ENCODE data around the gene TMPRSS11B.
"Not testable (repeated sequence)": the region's sequence is repeated elsewhere in the genome, so short reads cannot be mapped to it uniquely, and the experiment has no call there.

Gene TMPRSS11B, protein sequence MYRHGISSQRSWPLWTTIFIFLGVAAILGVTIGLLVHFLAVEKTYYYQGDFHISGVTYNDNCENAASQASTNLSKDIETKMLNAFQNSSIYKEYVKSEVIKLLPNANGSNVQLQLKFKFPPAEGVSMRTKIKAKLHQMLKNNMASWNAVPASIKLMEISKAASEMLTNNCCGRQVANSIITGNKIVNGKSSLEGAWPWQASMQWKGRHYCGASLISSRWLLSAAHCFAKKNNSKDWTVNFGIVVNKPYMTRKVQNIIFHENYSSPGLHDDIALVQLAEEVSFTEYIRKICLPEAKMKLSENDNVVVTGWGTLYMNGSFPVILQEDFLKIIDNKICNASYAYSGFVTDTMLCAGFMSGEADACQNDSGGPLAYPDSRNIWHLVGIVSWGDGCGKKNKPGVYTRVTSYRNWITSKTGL

DNA sequence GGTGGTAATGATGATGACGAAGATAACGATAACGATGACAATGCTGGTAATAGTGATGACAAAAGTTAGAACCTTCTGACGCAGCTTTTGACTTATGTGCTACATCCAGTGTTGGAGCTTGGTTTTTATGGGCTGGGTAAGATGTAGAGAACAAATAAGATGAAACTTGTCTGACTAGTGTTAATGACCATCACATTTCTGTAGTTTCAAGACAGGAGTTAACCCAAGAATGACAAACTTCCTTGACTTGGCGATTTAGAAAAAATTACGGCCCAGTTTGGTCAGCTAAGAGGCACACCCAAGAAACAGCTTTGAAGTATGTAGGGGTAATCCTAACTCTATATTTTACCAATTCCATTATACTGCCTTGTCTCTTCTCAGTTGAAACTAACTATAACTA, at the start of gene TMPRSS11B:
Gene TMPRSS11B (minus strand): TSS at position 101 of the 400 bp plus-strand sequence. CDS start 136 bp downstream, outside the sequence.
- DNase-seq (ENCODE audit: low read depth in 2 of 2) = no peak

GRCh38 chr4:68291256-68291655, 45.8 kb upstream of the TMPRSS11B start:
- DNase-seq (ENCODE audit: low read depth in 2 of 2) = no peak

DNA sequence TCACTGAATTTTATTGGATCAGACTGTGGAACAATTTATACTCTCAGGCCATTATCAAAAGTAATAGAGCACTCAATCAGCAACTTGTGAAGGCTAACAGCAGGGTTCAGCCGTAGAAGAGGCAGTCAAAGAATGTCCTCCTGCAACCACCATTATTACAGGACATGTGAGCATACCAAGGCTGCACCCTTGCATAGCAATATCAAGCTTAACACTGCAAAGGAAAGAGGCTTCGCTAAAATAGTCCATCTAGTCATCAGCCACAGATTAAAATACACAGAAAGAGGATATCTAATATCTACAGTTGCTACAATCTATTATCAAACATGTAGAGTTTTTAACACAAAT, 42.9 kb upstream of the TMPRSS11B start:
- DNase-seq (ENCODE audit: low read depth in 2 of 2) = no peak

DNA sequence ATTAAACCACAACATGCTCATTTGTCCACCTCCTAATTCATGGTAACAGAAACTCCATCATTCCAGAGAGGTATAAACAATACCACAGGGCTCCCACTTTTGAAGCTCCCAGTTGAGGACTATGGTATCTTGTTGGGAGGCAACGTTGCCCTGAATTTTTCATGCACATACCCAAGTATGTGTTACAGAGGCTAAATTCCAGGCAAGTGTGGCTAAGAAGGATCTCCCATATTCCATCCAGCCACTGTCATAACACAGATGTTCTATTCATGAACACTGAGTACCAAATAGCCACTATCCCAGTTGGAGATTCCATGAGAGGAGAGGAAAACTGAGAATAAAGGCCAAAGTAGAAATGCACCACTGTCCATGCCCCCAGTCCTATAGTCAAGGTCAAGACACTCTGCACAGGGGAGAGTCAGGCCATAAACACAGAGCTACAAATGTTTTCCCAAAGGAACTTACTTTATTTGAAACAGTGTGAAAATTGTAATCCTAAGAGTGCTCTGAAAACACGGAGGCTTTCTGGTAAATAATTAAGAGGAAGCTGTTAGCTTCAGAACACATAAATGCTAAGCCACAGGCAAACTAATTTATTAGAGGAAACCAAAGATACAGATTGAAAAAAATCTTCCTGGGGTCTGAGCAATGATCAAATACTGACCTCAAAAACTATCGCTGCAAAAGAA, 42.4 kb upstream of the TMPRSS11B start:
- DNase-seq (ENCODE audit: low read depth in 2 of 2) = no peak

- no peak for DNase-seq (ENCODE audit: low read depth in 2 of 2)
Measured at GRCh38 chr4:68283714-68284113, 38.2 kb upstream of the TMPRSS11B start.

- DNase-seq (ENCODE audit: low read depth in 2 of 2) = no peak
Measured at GRCh38 chr4:68283095-68283494, 37.6 kb upstream of the TMPRSS11B start.

DNA sequence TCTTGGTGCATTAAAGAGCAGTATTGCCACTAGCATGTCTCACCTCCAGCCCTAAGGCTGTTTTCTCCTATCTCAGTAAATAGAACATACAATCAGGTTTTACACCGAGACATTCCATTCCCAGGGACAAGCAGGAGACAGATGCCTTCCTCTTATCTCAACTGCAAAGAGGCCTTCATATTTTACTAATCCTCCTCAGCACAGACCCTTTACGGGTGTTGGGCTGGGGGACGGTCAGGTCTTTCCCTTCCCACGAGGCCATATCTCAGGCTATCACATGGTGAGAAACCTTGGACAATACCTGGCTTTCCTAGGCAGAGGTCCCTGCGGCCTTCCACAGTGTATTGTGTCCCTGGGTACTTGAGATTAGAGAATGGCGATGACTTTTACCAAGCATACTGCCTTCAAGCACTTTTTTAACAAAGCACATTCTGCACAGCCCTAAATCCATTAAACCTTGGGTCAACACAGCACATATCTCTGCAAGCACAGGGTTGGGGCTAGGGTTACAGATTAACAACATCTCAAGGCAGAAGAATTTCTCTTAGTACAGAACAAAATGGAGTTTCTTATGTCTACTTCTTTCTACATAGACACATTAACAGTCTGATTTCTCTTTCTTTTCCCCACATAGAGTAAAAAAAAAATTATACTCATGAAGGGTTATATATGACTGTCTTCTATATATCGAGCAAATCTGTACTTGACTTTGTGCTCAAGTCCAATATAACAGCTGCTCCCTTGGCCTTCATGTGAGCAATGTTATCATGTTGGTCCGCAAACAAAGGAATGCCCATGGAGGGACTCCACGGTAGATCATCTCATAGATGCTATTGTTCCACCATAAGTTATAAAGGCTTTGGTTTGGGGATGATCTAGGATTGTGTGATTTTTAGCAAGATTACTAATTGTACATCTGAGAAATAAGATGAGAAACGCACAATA, 36.6 kb upstream of the TMPRSS11B start:
- DNase-seq (ENCODE audit: low read depth in 2 of 2) = not testable (repeated sequence)

DNA sequence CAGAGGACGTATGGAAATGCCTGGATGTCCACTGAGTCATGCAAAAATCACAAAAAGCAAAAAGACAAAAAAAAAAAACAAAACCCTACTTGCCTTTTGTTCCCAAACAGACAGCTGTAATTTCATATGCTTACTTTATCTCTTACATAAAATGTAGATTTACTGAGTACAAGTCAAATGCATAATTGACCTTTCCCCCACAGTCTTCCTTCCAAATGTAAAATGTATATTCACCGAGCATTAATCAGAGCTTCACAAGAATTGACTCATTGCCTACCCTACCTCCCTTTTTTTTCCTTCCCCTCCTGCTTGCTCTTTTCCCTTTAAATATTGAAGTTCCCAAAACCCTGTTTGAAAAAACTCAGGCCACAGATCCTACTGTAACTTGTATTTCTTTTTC, 32.5 kb upstream of the TMPRSS11B start:
- no peak for DNase-seq (ENCODE audit: low read depth in 2 of 2)

DNA sequence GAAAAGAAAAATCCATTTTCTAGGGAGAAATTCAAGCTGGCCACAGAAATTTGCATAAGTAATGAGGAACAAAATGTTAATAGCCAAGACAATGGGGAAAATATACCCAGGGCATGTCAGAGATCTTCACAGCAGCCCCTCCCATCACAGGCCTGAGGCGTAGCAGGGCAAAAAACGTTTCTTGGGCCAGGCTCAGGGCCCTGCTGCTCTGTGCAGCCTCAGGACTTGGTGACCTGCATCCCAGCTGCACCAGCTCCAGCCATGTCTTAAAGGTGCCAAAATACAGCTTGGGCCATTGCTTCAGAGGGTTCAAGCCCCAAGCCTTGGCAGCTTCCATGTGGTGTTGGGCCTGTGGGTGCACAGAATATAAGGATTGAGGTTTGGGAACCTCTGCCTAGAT, 32.1 kb upstream of the TMPRSS11B start:
- DNase-seq (ENCODE audit: low read depth in 2 of 2) = no peak

DNA sequence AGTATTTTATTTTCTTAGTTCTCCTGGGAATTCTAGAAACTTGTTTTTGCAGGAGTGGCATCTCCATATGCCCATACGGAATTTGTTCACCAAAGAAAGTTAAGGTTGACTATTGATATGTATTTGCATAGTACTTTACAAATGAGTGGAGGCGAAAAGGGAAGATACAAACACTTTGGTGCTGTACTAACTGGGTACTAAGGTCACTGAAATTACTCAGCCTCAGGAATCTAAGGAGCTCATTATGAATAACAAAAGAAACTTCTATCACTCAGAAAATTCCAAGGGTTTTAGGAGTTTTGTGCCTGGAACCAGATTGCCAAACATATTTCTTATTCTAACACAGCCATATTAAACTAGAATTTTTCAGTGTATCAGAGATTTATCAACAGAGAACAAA, 27.4 kb upstream of the TMPRSS11B start:
- no peak for DNase-seq (ENCODE audit: low read depth in 2 of 2)

- no peak for DNase-seq (ENCODE audit: low read depth in 2 of 2)
Measured at GRCh38 chr4:68272380-68272779, 26.9 kb upstream of the TMPRSS11B start.

DNA sequence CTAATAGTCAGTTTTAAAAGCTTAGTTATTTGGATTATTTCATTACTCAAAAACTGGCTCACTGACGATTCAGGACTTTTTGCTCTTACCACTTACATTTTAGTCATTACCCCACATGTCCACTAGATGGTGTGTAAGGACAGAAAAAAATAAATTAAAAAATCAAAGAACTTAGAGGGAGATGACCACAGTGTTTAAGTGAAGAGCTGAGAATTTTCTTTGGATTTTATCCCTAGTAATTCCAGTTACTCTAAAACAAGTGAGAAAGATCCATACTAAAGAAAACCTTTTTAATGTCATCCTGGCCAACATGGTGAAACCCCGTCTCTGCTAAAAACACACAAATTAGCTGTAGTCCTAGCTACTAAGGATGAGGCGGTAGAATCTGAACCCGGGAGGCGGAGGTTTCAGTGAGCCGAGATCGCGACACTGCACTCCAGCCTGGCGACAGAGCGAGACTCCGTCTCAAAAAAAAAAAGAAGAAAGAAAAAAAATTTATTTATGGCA, 26.4 kb upstream of the TMPRSS11B start:
- DNase-seq (ENCODE audit: low read depth in 2 of 2) = no peak

DNA sequence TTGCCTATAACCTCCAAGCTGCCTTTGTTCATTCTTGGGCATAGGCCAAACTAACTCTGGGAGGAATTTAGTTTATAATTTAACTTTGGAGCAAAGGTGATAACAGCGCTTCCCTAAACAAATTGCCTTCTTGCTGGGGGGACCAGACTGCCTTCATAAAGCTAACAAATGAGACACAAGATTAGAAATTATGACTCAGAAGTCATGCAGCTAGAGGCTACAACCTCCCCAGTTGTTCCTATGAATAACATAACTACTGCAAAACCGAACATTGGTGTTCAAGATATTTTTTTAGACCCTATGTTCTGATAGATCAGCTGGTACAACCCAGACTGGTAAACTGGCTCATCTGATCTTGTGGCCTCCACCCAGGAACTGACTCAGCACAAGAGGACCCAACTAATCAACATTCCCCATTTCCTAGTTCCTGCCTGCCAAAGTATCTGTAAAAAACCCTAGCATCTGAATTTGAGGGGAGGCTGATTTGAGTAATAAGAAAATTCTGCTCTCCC, 22.0 kb upstream of the TMPRSS11B start:
- no peak for DNase-seq (ENCODE audit: low read depth in 2 of 2)

DNA sequence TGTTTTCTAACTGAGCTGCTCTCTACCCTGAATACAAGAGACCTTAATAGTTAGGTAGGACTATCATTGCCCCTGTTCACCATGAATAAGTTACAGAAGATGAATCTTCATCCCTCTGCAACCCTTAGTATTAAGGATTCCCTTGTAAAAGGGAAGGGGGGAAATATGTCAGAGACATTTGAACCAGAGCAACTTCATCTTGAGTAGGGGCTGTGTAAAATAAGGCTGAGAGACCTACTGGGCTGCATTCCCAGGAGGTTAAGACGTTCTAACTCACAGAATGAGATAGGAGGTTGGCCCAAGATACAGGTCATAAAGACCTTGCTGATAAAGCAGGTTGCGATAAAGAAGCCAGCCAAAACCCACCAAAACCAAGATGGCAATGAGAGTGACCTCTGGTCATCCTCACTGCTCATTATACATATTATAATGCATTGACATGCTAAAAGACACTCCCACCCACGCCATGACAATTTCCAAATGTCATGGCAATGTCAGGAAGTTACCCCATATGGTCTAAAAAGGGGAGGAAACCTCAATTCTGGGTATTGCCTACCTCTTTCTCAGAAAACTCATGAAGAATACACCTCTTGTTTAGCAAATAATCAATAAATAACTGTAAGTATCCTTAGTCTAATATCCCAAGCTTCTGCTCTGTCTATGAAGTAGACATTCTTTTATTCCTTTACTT, 19.5 kb upstream of the TMPRSS11B start:
- DNase-seq (ENCODE audit: low read depth in 2 of 2) = no peak

- no peak for DNase-seq (ENCODE audit: low read depth in 2 of 2)
Measured at GRCh38 chr4:68259191-68259590, 13.7 kb upstream of the TMPRSS11B start.

GRCh38 chr4:68257719-68258118, 12.2 kb upstream of the TMPRSS11B start:
- no peak for DNase-seq (ENCODE audit: low read depth in 2 of 2)

GRCh38 chr4:68256284-68256683, 10.8 kb upstream of the TMPRSS11B start:
- DNase-seq (ENCODE audit: low read depth in 2 of 2) = no peak

DNA sequence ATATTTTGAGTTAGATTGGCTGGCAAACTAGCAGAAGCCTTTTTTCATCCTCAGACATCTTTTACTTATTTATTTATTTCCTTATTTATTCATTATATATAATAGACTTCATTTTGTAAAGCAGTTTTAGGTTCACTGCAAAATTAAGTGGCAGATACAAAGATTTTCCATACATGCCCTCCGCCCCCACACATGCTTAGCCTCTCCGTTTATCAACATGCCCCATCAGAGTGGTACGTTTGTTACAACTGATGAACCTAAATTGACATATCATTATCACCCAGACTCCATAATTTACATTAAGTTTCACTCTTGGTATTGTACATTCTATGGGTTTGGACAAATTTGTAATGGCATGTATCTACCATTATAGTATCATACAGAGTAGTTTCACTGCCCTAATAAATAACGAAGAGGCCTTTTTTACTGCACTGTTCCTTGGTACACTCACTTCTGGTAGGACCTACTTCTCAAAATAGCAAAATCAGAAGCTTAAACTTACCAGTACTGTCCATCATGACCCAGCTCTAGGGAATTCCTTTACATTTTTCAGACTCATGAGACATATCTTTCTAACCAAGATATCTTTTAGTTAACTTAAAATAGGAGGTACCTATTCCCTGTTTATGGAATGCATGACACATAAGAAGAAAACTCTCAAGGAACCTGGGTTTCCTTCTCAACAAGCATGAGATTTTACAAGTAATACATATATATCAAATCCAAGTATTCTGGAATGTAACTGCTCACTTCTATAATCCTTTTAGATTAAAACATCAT, 4.8 kb upstream of the TMPRSS11B start:
- DNase-seq (ENCODE audit: low read depth in 2 of 2) = no peak

DNA sequence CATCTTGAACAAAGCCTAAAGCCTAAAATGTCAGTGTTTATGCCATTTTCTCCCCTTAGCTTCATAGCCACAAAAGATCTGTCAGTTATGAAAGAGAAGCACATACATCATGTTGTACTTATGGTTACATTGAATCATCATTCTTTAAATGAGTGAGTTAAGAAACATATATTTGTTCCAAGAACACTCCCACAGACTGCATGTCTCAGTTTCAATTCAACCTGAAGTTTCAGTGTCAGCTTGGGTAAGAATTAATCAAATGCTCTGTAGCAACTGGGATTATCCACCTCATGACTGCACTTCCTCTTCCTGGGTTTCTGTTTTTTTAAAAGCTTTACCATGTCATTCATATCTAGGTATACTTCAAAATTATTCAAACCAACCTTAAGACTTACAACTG, 3.9 kb upstream of the TMPRSS11B start:
- DNase-seq (ENCODE audit: low read depth in 2 of 2) = no peak

- no peak for DNase-seq (ENCODE audit: low read depth in 2 of 2)
Measured at GRCh38 chr4:68240620-68241019, 4.9 kb downstream of the TMPRSS11B start.

Measured in stimulated activated CD8-positive, alpha-beta memory T cell treated with anti-CD3 and anti-CD28 coated beads, Interleukin-7, amount 100 ng/mL, for 4 hours (primary cell).